ENCODE data around the gene SLC25A1.

Gene SLC25A1

DNA sequence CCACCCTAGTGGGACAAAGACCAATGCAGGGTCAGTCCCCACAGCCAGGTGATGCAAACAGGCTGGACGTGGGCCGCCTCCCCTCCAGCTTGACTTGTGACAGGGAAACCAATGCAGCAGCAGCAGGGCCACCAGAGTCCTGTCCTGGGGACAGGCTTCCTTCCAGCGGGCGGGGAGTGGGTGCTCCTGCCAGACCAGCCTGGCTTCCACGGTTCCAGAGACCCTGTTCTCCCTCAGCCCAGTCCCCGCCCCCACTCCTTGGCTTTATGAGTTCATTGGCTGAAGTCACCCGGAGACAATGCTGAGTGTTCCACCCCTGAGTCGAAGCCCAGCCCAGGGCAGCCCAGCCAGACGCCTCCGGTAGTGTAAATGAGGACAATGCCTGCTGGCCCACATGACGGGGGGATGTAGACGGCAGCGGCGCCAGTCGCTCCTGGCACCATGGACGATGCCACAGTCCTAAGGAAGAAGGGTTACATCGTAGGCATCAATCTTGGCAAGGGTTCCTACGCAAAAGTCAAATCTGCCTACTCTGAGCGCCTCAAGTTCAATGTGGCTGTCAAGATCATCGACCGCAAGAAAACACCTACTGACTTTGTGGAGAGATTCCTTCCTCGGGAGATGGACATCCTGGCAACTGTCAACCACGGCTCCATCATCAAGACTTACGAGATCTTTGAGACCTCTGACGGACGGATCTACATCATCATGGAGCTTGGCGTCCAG lies 47.4 kb downstream of the SLC25A1 start, which contains the start of gene TSSK2:
Gene TSSK2, plus strand, starts transcription at position 350 of the 726 bp plus-strand sequence. Its CDS starts 92 bp downstream, at position 442.
- Mint-ChIP-seq H3K9me3 (no peaks in the 10 kb centered on the region), H3K36me3 (ENCODE audit: insufficient read depth) (peaks cover 41% of the 10 kb centered on the region), H3K27ac (no peak within 1 kb of the TSS), H3K27me3 (no peaks in the 10 kb centered on the region), H3K4me3 (no peak within 1 kb of the TSS), H3K4me1 (ENCODE audit: low read depth in 2 of 2) (no peaks in the 10 kb centered on the region)
- DNase-seq (no peak), ATAC-seq (replicated peaks) (no peak)

DNA sequence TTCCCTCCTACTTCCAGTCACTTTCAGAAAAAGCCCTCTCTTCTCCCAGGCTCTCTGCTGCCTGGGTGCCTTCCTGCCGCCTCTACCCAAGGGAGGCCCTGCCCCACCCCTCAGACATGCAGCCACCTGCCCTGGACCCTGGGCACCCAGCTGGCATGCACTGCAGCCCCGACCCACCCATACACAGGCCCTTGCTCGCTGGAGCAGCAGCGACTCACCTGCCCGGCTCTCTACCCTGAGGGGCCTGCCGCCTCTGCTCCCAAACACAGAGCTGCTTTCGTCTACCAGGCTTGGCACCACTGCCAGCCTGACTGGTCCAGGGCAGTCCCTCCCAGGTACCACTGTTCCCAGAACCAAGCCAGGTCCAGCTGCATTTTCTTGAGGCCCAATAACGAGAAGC lies 48.7 kb downstream of the SLC25A1 start:
- DNase-seq (no peak), ATAC-seq (replicated peaks) (no peak)
- Mint-ChIP-seq H3K4me1 (ENCODE audit: low read depth in 2 of 2) (no peaks in the 10 kb centered on the region), H3K36me3 (ENCODE audit: insufficient read depth) (peaks cover 31% of the 10 kb centered on the region), H3K4me3 (no peak overlapping the region), H3K27ac (peak overlapping the region in 1 of 2 donors; percentile 64), H3K27me3 (no peaks in the 10 kb centered on the region), H3K9me3 (no peaks in the 10 kb centered on the region)

GRCh38 chr22:19128946-19129727 lies 49.4 kb downstream of the SLC25A1 start:
- no peak for DNase-seq
- Mint-ChIP-seq H3K27me3 (no peaks in the 10 kb centered on the region), H3K4me3 (no peak overlapping the region), H3K36me3 (ENCODE audit: insufficient read depth) (peaks cover 25% of the 10 kb centered on the region), H3K9me3 (no peaks in the 10 kb centered on the region), H3K27ac (peak overlapping the region in 1 of 2 donors; percentile 64), H3K4me1 (ENCODE audit: low read depth in 2 of 2) (no peaks in the 10 kb centered on the region)
- ATAC-seq (replicated peaks): no peak

GRCh38 chr22:19128009-19128401 lies 50.5 kb downstream of the SLC25A1 start:
- no peaks in the 10 kb centered on the region for H3K9me3 Mint-ChIP-seq
- no peak overlapping the region for H3K4me3 Mint-ChIP-seq
- DNase-seq: no peak
- peaks cover 17% of the 10 kb centered on the region for H3K36me3 Mint-ChIP-seq (ENCODE audit: insufficient read depth)
- ATAC-seq (replicated peaks): no peak
- peaks cover 2% of the 10 kb centered on the region in 2 donors for H3K4me1 Mint-ChIP-seq (ENCODE audit: low read depth in 2 of 2)
- H3K27me3 Mint-ChIP-seq: no peaks in the 10 kb centered on the region
- no peak overlapping the region for H3K27ac Mint-ChIP-seq

DNA sequence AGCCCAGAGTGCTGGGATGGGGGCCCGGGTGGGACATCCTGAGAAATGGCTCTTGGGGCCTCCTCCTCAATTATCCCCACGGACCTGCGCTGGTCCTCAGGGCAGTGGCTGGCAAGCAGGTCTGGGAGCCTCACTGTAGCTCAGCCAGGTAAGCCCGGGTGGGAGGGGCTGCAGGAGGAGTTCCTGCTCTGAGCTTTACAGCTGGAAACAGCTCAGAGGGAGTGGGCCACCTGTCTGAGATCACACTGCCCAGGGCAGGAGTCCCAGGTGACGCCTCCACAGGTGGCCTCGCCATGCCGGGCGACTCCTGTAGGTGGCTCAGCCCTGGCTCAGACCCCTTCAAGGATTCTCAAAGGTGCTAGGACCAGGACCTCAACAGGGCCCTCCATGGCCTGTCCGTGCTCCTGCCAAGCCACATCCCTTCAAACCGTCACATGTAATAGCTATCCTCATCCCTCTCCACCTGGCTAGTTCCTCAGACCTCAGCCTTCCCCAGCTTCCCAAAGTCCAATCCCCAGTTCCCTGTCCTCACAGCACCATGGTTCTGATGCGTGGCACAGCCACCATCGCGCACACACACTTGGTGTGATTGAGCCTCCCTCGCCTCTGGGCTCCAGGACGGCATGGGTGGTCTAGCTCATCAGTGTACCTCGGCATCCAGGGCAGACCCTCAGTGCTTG lies 51.1 kb downstream of the SLC25A1 start:
- H3K9me3 Mint-ChIP-seq: no peaks in the 10 kb centered on the region
- H3K4me3 Mint-ChIP-seq: no peak overlapping the region
- H3K27ac Mint-ChIP-seq: no peak overlapping the region
- peaks cover 15% of the 10 kb centered on the region for H3K36me3 Mint-ChIP-seq (ENCODE audit: insufficient read depth)
- ATAC-seq (replicated peaks): no peak
- peaks cover 5 to 7% of the 10 kb centered on the region in 2 donors for H3K4me1 Mint-ChIP-seq (ENCODE audit: low read depth in 2 of 2)
- no peaks in the 10 kb centered on the region for H3K27me3 Mint-ChIP-seq
- no peak for DNase-seq

DNA sequence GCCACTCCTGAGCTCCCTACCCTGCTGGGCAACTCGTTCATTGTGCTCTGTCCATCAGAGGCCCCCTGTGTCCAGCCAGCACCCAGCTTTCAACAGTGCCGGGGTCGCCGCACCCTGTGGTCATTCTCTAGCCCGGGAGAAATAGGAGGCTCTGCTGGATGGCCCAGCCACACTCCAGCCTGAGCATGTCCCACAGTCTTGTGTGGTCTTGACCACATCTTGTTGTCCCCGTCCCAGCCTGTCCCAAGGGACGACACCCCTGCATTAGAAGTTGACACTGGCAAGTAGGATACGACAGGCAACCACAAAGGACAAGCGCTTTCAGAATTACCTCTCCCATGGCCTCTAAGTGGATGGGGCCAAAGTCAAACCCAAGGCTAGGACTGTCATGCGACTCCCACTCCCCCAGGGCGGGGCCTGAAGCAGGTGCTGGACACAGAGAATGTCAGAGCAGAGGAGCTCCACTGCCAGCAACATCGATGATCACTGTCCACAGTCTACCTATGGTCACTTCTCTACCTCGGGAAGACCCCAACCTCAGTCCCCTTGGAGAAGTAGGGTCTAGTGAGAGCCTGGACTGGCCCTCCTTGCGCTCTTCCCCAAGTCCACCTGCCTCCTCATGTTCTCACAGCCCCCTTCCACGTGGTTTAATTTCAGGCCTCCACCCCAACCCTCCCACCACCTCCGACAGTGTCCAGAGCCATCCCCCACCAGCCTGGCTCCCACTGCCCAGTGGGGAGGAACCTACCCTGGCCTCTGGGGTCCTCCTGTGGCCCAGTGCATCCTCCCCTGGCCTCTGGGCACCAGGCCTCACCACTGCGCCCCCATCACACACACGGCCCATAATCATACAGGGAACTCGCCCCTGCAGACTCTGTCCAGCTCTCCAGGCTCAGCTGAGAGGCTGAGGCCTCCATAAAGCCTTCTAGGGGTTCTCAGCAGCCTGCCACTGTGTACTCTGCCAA lies 51.9 kb downstream of the SLC25A1 start:
- H3K27me3 Mint-ChIP-seq: no peaks in the 10 kb centered on the region
- peaks cover 10% of the 10 kb centered on the region for H3K36me3 Mint-ChIP-seq (ENCODE audit: insufficient read depth)
- no peak for ATAC-seq (replicated peaks)
- no peak overlapping the region for H3K27ac Mint-ChIP-seq
- H3K9me3 Mint-ChIP-seq: no peaks in the 10 kb centered on the region
- DNase-seq: no peak
- peaks cover 6 to 8% of the 10 kb centered on the region in 2 donors for H3K4me1 Mint-ChIP-seq (ENCODE audit: low read depth in 2 of 2)
- H3K4me3 Mint-ChIP-seq: no peak overlapping the region
